HEK293T (cell line): ENCODE results near the gene NETO1.

ENCODE experiments used
- CTCF ChIA-PET: fragments of 350-600 bp; formaldehyde crosslinking; extraction: SDS; loops from one replicate; lab custom pipeline; 2021; ENCODE audit warnings: antibody characterized with exemption, inconsistent platforms; lab: Yijun Ruan, JAX
- POLR2A ChIA-PET: fragments of 350-600 bp; formaldehyde crosslinking; extraction: SDS; loops from one replicate; lab custom pipeline; 2020; ENCODE audit warnings: antibody characterized with exemption, inconsistent platforms; lab: Yijun Ruan, JAX
- DNase-seq: peaks from one replicate; pipeline ENCODE4 v3.0.0; 2012; ENCODE audit warnings: mixed read lengths; ENCODE audit errors: extremely low spot score
- ARNT ChIP-seq: fragments of 450-650 bp; IDR thresholded peaks from 2 replicates; pipeline ENCODE4 v1.6.1; 2017; ENCODE audit warnings: mild to moderate bottlenecking
- BHLHE40 ChIP-seq: fragments of 450-650 bp; IDR thresholded peaks from 2 replicates; pipeline ENCODE4 v1.6.1; 2016; ENCODE audit warnings: mild to moderate bottlenecking, moderate library complexity, borderline replicate concordance
- CTBP1 ChIP-seq: fragments of 450-650 bp; IDR thresholded peaks from 2 replicates; pipeline ENCODE4 v1.6.1; 2016; ENCODE audit warnings: borderline replicate concordance
- ELF4 ChIP-seq: fragments of 450-650 bp; IDR thresholded peaks from 2 replicates; pipeline ENCODE4 v1.6.1; 2017; ENCODE audit warnings: antibody characterized with exemption
- FOXA1 ChIP-seq: fragments of 450-650 bp; IDR thresholded peaks from 2 replicates; pipeline ENCODE4 v1.6.1; 2016; ENCODE audit warnings: mild to moderate bottlenecking
- FOXK2 ChIP-seq: fragments of 450-650 bp; IDR thresholded peaks from 2 replicates; pipeline ENCODE4 v1.6.1; 2016; ENCODE audit warnings: mild to moderate bottlenecking
- FOXM1 ChIP-seq: fragments of 450-650 bp; IDR thresholded peaks from 2 replicates; pipeline ENCODE4 v1.6.1; 2017; ENCODE audit warnings: mild to moderate bottlenecking, borderline replicate concordance
- HDGF ChIP-seq: fragments of 450-650 bp; IDR thresholded peaks from 2 replicates; pipeline ENCODE4 v1.6.1; 2017; ENCODE audit warnings: antibody characterized with exemption, borderline replicate concordance
- L3MBTL2 ChIP-seq: fragments of 450-650 bp; conservative IDR thresholded peaks from 2 replicates; pipeline ENCODE4 v1.6.1; 2016; ENCODE audit warnings: mild to moderate bottlenecking
- LEF1 ChIP-seq: fragments of 450-650 bp; IDR thresholded peaks from 2 replicates; pipeline ENCODE4 v1.6.1; 2017; ENCODE audit warnings: mild to moderate bottlenecking, borderline replicate concordance
- NFRKB ChIP-seq: fragments of 450-650 bp; IDR thresholded peaks from 2 replicates; pipeline ENCODE4 v1.6.1; 2016; ENCODE audit warnings: mild to moderate bottlenecking, moderate library complexity
- SP1 ChIP-seq: fragments of 450-650 bp; IDR thresholded peaks from 2 replicates; pipeline ENCODE4 v1.6.1; 2017
- SUZ12 ChIP-seq: fragments of 450-650 bp; IDR thresholded peaks from 2 replicates; pipeline ENCODE4 v1.6.1; 2016; ENCODE audit warnings: mild to moderate bottlenecking
- TARDBP ChIP-seq: fragments of 450-650 bp; IDR thresholded peaks from 2 replicates; pipeline ENCODE4 v1.6.1; 2016
- ZNF384 ChIP-seq: fragments of 450-650 bp; IDR thresholded peaks from 2 replicates; pipeline ENCODE4 v1.6.1; 2016
- TF ChIP-seq, protein P1 (sequence below): fragments of 450-650 bp; IDR thresholded peaks from 2 replicates; pipeline ENCODE4 v1.6.1; 2016

Gene NETO1

DNA sequence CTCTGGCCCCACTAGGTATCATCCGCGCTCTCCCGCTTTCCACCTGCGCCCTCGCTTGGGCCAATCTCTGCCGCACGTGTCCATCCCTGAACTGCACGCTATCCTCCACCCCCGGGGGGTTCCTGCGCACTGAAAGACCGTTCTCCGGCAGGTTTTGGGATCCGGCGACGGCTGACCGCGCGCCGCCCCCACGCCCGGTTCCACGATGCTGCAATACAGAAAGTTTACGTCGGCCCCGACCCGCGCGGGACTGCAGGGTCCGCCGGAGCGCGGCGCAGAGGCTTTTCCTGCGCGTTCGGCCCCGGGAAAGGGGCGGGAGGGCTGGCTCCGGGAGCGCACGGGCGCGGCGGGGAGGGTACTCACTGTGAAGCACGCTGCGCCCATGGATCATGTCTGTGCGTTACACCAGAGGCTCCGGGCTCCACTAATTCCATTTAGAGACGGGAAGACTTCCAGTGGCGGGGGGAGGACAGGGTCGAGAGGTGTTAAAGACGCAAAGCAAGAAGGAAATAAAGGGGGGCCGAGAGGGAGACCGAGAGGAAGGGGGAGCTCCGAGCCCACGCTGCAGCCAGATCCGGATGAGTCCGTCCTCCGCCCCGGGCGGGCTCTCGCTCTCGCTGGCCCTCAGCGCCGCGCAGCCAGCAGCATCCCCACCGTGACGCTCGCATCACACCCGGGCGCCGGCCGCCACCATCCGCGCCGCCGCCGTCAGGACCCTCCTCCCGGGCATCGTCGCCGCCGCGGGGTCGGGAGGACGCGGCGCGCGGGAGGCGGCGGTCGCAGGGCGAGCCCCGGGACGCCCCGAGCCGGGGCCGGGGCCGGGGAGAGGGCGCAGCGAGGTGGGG lies 664 bp downstream of the NETO1 start:
- DNase-seq, result no peak
- ChIA-PET CTCF (no interaction called here), POLR2A (no interaction called here)
- TF ChIP-seq FOXA1, result no peak
- no peak for TF ChIP-seq LEF1
- TF ChIP-seq FOXM1, result no peak
- TF ChIP-seq, protein P1, sequence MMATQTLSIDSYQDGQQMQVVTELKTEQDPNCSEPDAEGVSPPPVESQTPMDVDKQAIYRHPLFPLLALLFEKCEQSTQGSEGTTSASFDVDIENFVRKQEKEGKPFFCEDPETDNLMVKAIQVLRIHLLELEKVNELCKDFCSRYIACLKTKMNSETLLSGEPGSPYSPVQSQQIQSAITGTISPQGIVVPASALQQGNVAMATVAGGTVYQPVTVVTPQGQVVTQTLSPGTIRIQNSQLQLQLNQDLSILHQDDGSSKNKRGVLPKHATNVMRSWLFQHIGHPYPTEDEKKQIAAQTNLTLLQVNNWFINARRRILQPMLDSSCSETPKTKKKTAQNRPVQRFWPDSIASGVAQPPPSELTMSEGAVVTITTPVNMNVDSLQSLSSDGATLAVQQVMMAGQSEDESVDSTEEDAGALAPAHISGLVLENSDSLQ, result no peak
- TF ChIP-seq CTBP1, result no peak
- TF ChIP-seq TARDBP, result no peak
- TF ChIP-seq L3MBTL2, result no peak
- TF ChIP-seq FOXK2, result no peak
- TF ChIP-seq HDGF, result no peak
- no peak for TF ChIP-seq SUZ12

DNA sequence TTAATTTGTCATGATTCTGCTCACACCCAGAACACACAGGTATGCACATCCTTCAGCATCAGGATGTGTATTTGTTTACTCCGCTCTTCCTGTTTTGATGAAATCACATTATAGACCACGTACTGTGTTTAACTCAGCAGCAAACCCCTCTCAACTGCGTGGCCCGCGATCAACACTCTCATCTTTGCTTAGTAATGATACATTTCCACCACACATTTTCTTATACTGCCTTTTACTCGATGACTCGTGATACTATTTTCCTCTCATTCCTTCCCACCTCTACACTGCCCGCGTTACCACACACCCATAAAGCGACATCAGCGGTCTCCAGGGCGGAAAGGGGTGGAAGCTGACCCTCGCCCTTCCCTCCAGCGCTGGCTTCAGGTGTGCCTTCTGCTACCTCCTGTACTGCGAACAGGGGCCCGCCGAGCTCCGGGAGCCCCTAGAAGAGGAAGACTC lies 1.3 kb downstream of the NETO1 start:
- TF ChIP-seq HDGF (no peak), NFRKB (no peak), SP1 (no peak), BHLHE40 (no peak), L3MBTL2 (no peak), CTBP1 (no peak), TARDBP (no peak), FOXM1 (no peak), ZNF384 (no peak), ARNT (no peak), ELF4 (no peak), FOXK2 (no peak), FOXA1 (no peak), SUZ12 (no peak), LEF1 (no peak)
- TF ChIP-seq, protein P1, result no peak
- DNase-seq, result no peak
- ChIA-PET CTCF (no interaction called here), POLR2A (no interaction called here)

DNA sequence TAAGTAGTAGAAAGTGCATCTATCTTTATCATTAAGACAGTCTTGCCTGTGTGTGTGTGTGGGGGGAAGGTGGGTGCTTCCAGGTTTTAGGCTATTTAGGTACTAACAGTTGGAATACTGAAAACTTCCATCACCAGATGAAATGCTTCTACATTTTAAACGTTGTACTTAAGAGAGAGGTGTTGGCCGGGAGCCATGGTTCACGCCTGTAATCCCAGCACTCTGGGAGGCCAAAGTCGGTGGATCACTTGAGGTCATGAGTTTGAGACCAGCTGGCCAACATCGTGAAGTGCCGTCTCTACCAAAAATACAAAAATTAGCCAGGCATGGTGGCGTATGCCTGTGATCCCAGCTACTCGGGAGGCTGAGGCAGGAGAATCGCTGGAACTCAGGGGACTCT lies 4.0 kb downstream of the NETO1 start:
- POLR2A ChIA-PET, result no interaction called here
- TF ChIP-seq HDGF, result no peak
- TF ChIP-seq ZNF384, result no peak
- TF ChIP-seq, protein P1, result no peak
- TF ChIP-seq BHLHE40, result no peak
- no peak for TF ChIP-seq SUZ12
- TF ChIP-seq L3MBTL2, result no peak
- no peak for TF ChIP-seq ELF4
- no peak for TF ChIP-seq TARDBP
- no peak for TF ChIP-seq ARNT
- no peak for TF ChIP-seq FOXA1
- CTCF ChIA-PET, result no interaction called here
- no peak for DNase-seq

DNA sequence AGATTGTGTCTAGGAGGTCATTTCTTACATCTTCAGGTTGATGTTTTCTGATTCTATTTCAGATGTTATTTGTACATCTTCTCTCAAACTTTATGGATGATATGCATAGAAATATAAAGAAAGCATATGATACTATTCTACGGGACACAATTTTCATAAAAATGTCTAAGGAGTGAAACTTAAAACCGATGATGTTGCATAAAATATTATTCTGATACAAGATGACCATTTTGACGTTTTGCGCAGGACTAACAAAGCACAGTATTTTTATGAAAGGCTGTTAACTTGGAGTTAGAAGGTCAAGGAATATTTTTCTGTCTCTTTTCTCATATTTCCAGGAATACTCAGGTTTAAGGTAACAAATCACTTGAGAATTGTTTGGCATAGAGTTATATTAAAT lies 8.7 kb downstream of the NETO1 start:
- no peak for TF ChIP-seq BHLHE40
- ChIA-PET POLR2A (no interaction called here), CTCF (no interaction called here)
- DNase-seq, result no peak

DNA sequence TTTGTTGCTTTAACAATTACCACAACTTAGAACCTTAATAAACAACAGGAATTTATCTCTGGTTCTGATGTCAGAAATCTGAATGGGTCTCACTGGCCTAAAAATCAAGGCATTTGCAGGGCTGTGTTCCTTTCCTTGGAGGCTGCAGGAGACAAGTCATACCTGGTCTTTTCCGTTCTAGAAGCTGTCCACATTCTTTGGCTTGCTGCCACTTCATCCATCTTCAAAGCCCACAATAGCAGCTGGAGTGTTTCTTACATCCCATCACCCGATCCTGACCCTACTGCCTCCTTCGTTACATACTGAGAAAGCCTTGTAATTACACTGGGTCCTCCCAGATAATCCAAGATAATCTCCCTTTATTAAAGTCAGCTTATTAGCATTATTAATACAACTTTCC lies 18.1 kb downstream of the NETO1 start:
- POLR2A ChIA-PET, result no interaction called here
- CTCF ChIA-PET, result no interaction called here
- TF ChIP-seq FOXK2, result no peak
- no peak for TF ChIP-seq NFRKB
- no peak for TF ChIP-seq TARDBP
- TF ChIP-seq ELF4, result no peak
- TF ChIP-seq ZNF384, result no peak
- TF ChIP-seq CTBP1, result no peak
- TF ChIP-seq ARNT, result no peak
- TF ChIP-seq SP1, result no peak
- TF ChIP-seq BHLHE40, result no peak
- no peak for TF ChIP-seq FOXA1
- TF ChIP-seq, protein P1, result no peak
- TF ChIP-seq L3MBTL2, result no peak
- no peak for TF ChIP-seq FOXM1
- TF ChIP-seq HDGF, result no peak
- TF ChIP-seq LEF1, result no peak
- no peak for TF ChIP-seq SUZ12
- no peak for DNase-seq
